NCI-H510A (cell line): ENCODE measurements around the gene ERCC8.

Experiments used
- DNase-seq: peaks from one replicate; lab custom pipeline; 2025; lab: John Stamatoyannopoulos, UW

ERCC8 gene

DNA sequence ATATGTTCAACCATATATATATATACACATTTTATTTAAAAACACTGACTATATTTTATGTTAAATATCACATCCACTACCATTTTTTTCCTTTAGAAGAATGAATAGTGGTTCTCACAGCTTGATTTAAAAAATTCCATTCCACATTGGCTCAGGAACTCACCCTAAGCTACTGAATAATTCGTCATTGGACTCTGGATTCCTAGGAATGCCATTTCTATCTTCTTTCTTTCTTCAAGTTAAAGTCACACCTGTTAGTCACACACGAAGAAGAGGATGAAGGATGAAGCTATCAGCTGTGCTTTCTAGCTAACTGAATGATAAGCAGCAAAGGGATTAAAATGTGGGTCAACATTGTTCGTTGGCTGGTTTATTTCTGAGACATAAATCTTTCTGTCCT, 108.7 kb downstream of the ERCC8 start:
- no peak for DNase-seq

DNA sequence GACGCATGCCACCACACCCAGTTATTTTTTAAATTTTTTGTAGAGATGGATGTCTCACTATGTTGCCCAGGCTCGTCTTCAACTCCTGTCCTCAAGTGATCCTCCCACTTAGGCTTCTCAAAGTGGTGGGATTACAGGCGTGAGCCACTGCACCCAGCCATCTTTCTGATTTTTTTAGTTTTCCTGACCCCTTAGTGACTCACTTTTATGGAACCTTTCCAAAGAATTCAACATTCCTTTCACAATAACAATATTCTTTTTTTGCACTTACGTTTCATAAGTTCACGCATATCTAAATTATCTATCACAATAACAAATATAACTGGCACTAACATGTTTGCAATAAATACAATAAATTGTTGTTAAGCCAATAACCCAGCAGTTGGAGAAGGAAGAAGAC, 109.3 kb downstream of the ERCC8 start:
- no peak for DNase-seq

DNA sequence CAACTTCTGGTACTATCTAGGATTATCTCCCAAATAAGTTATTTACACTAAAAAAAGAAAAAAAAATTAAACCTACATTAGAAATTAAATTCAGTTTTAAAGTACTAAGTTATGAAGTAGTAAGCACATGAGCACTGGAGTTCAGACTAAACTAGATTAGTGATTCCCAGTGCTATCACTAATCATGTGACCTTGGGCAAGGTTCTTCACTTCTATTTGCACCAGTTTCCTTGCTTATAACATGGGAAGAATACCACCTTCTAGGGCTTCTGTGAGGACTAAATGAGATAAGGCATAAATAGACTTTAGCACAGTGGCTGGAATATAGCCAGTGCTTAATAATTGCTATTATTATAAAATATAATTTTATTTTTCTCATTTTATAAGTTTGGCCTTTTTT, 111.3 kb downstream of the ERCC8 start:
- no peak for DNase-seq

DNA sequence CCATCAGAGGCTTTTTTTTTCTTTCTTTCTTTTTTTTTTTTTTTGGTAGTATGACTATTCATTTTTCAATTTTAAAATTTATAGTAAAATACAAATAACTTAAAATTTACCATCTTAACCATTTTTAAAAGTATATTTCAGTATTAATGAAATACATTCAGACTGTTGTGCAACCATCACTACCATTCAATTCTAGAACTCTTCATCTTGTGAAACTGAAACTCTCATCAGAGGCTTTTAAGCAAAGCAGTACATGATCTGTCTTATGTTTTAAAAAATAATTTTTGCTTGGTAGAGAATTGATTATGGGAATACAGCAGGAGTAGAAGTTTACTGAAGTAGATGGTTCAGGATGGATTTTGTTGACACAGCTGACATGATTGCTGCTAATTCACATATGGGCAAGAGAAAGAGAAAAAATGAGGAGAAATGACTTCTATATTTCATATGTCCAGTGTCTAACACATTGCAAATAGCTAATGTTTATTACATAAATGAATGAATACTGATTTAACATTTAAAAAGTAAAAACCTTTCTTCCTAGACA, 114.2 kb downstream of the ERCC8 start:
- no peak for DNase-seq

DNA sequence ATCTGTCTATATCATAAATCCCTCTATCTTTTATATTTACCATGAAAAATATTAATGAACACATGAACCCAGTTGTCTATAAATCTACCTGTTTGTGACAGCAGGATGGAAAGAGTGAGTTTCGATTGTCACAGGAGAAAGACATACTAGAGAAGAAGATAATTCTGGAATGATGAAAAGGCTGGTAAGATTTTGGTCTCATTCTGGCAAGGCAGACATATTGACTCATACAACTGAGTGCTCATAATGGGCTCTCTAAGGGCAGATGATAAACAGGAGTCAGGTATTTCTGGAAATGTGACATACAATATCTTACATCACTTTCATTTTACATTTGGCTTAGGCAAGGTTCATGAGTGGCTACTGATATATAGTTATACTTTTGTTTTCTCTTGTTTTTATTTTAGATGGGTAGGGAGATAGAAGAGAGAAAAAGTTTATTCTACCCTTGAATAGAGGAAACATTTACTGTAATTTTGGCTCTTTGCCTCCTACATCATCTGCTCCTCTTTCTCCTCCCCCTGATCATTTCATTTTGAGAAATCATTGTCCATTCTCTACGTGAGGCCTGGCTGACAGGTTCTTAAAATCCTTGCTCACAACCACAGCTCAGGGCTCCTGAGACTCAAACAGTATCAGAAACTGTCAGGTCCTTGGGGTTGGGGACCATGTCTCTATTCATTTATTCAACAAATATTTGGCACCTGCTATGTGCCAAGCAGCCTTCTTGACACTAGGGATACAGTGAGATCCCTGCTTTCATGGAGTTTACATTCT, 115.2 kb downstream of the ERCC8 start:
- DNase-seq = no peak

DNA sequence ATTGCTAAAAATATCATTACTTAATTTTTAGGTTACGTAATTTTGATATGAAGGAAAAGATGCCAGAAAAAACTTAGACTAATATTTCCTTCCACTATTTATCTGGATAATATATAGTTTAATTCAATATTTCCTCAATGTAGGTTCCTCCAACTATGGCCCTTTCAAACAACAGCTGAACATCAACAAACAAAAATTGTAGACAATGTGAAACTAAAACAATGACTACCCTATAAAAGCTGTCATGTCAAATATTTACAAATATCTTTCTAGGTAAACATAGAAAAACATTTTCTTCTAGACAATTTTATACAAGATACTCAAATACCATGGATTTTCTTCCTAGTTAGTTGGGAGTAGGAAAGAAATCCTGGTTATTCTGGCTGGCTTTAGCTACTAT, 117.7 kb downstream of the ERCC8 start:
- no peak for DNase-seq

DNA sequence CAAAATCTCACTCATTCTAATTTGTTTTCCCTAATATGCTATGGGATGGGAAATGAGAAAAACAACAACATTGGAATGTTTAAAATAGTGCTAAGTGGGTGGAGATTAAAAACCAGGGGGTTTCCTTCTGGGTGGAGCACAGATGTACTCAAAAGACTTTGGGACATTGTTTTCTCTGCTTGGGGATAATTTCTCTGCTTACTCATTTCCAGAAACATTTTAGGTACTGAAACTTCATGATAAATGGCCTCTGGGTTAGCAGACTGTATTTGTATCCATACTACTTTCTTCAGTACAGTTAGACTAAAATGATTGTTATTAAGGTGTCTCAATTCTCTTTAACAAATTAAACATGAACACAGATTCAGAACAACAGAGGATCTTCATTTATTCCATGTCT, 118.2 kb downstream of the ERCC8 start:
- DNase-seq = no peak
